Measurements from ENCODE around the gene PTPRT.

The PTPRT gene

DNA sequence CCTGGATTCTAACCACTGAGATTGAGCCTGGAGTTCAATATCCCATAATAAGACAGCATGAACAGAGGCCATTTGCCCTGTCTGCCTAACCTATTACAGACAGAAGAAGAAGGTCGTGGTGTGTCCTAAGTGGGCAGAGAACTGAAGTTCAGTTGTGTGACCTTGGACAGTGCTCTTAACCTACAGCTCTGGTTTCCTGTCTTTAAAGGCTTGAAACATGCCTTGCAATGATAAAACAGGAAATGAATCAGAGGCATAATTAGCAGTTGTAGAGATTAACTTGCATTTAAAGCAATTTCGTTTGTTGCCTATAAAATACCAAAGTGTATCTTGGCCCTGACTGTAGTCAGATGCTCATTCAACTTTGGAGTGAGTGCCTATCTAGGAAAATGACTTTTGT lies 1064.3 kb downstream of the PTPRT start:
- Histone ChIP-seq H3K27ac (ENCODE audit: low read depth, low read length) (no peak overlapping the region), H3K9me3 (ENCODE audit: insufficient read depth, low read length) (no peaks in the 10 kb centered on the region), H3K27me3 (ENCODE audit: low read length) (no peaks in the 10 kb centered on the region), H3K4me2 (ENCODE audit: low read depth, low read length, poor library complexity, severe bottlenecking) (no peak overlapping the region), H3K79me2 (ENCODE audit: insufficient read depth, low read length) (no peaks in the 10 kb centered on the region), H2AFZ (ENCODE audit: low read depth, low read length, severe bottlenecking) (no peak overlapping the region), H3K36me3 (ENCODE audit: low read length) (no peaks in the 10 kb centered on the region), H3F3A (ENCODE audit: insufficient read depth) (no peaks in the 10 kb centered on the region), H3K9ac (ENCODE audit: low read length) (no peak overlapping the region), H4K20me1 (ENCODE audit: low read depth, low read length) (no peaks in the 10 kb centered on the region), H3K9me2 (replicated peaks; ENCODE audit: insufficient read depth, low read length) (no peaks in the 10 kb centered on the region), H3K4me3 (ENCODE audit: insufficient read depth, low read length, poor library complexity, severe bottlenecking) (no peak overlapping the region)
- TF ChIP-seq, protein P1, sequence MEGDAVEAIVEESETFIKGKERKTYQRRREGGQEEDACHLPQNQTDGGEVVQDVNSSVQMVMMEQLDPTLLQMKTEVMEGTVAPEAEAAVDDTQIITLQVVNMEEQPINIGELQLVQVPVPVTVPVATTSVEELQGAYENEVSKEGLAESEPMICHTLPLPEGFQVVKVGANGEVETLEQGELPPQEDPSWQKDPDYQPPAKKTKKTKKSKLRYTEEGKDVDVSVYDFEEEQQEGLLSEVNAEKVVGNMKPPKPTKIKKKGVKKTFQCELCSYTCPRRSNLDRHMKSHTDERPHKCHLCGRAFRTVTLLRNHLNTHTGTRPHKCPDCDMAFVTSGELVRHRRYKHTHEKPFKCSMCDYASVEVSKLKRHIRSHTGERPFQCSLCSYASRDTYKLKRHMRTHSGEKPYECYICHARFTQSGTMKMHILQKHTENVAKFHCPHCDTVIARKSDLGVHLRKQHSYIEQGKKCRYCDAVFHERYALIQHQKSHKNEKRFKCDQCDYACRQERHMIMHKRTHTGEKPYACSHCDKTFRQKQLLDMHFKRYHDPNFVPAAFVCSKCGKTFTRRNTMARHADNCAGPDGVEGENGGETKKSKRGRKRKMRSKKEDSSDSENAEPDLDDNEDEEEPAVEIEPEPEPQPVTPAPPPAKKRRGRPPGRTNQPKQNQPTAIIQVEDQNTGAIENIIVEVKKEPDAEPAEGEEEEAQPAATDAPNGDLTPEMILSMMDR (IDR thresholded peaks at IDR 0.05; ENCODE audit: insufficient read depth, low read length, poor library complexity, severe bottlenecking), result no peak
- TF ChIP-seq EZH2phosphoT487 (conservative IDR thresholded peaks at IDR 0.05; ENCODE audit: low read length), result no peak

DNA sequence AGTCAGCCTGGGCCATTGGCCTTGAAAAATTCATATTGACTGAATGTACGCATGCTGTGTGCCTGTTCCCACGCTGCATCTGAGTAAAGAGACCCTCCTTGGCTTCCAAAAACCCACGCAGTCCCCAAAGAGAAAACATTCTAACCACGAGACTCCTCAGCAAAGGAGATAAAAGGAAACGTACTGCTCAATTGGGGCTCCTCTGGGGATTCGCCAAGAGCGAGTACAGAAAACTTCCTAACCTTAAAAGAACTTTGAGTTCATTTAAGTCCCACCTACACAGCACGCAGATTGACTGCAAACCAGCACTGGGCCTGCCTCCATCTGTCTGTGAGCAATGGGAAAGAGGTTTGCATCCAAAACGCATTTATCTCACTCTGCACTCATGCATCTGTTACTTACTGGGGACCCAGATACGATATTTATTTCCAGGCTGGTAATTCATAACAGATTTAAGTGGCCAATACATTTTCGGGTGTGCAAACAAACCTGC lies 1065.7 kb downstream of the PTPRT start:
- H3K9ac ChIP-seq (ENCODE audit: low read length), result no peak overlapping the region
- no peaks in the 10 kb centered on the region for H3K79me2 ChIP-seq (ENCODE audit: insufficient read depth, low read length)
- no peak overlapping the region for H3K4me2 ChIP-seq (ENCODE audit: low read depth, low read length, poor library complexity, severe bottlenecking)
- no peaks in the 10 kb centered on the region for H3K9me2 ChIP-seq (replicated peaks; ENCODE audit: insufficient read depth, low read length)
- H3K36me3 ChIP-seq (ENCODE audit: low read length), result no peaks in the 10 kb centered on the region
- H3K27me3 ChIP-seq (ENCODE audit: low read length), result no peaks in the 10 kb centered on the region
- H2AFZ ChIP-seq (ENCODE audit: low read depth, low read length, severe bottlenecking), result no peak overlapping the region
- H3K9me3 ChIP-seq (ENCODE audit: insufficient read depth, low read length), result no peaks in the 10 kb centered on the region
- no peaks in the 10 kb centered on the region for H3F3A ChIP-seq (ENCODE audit: insufficient read depth)
- no peak overlapping the region for H3K4me3 ChIP-seq (ENCODE audit: insufficient read depth, low read length, poor library complexity, severe bottlenecking)
- no peaks in the 10 kb centered on the region for H4K20me1 ChIP-seq (ENCODE audit: low read depth, low read length)
- no peak overlapping the region for H3K27ac ChIP-seq (ENCODE audit: low read depth, low read length)
- TF ChIP-seq, protein P1 (IDR thresholded peaks at IDR 0.05; ENCODE audit: insufficient read depth, low read length, poor library complexity, severe bottlenecking), result no peak
- no peak for TF ChIP-seq EZH2phosphoT487 (conservative IDR thresholded peaks at IDR 0.05; ENCODE audit: low read length)

DNA sequence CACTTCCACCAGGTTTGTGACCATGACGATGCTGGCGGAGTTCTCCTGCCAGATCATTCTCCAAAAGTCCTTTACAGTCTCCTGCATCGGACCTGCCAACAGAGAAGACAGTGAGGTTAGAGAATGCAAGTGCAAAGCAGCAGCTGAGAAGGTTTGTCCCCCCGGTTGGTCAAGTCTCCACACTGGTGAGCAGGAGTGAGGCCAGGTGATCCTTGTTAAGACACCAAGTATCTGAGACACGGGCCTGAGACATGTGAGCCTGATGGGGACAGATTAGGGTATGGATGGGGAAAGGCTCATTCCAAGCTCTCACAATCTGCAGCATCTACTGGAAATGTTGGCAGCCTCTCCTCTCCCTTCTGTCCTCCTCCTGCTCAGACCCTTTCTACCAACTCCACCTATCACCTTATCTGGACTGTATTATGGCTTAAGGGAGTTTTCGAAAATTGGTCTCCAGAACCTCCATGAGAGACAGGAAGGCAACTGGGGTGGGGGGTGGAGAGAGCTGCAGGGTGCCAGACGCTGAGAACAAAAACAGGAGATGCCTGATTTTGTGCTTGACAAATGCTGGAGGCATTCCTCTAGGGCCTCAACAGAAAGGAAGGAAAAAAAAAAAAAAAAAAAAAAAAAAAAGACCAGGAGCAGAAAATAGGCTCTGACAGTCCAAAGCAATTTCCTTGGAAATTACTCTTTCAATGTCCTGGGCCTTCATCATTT lies 1071.1 kb downstream of the PTPRT start:
- no peak overlapping the region for H2AFZ ChIP-seq (ENCODE audit: low read depth, low read length, severe bottlenecking)
- H3K9ac ChIP-seq (ENCODE audit: low read length), result no peak overlapping the region
- TF ChIP-seq EZH2phosphoT487 (conservative IDR thresholded peaks at IDR 0.05; ENCODE audit: low read length), result no peak
- TF ChIP-seq, protein P1 (IDR thresholded peaks at IDR 0.05; ENCODE audit: insufficient read depth, low read length, poor library complexity, severe bottlenecking), result no peak
- no peaks in the 10 kb centered on the region for H3K27me3 ChIP-seq (ENCODE audit: low read length)
- H3K9me3 ChIP-seq (ENCODE audit: insufficient read depth, low read length), result no peaks in the 10 kb centered on the region
- no peaks in the 10 kb centered on the region for H3K36me3 ChIP-seq (ENCODE audit: low read length)
- no peaks in the 10 kb centered on the region for H3K79me2 ChIP-seq (ENCODE audit: insufficient read depth, low read length)
- H4K20me1 ChIP-seq (ENCODE audit: low read depth, low read length), result no peaks in the 10 kb centered on the region
- H3K9me2 ChIP-seq (replicated peaks; ENCODE audit: insufficient read depth, low read length), result no peaks in the 10 kb centered on the region
- H3K4me3 ChIP-seq (ENCODE audit: insufficient read depth, low read length, poor library complexity, severe bottlenecking), result no peak overlapping the region
- no peak overlapping the region for H3K4me2 ChIP-seq (ENCODE audit: low read depth, low read length, poor library complexity, severe bottlenecking)
- no peaks in the 10 kb centered on the region for H3F3A ChIP-seq (ENCODE audit: insufficient read depth)
- no peak overlapping the region for H3K27ac ChIP-seq (ENCODE audit: low read depth, low read length)

All from SU-DHL-6 (cell line).